AG04449 (cell line): Measurements from ENCODE around the gene GRM7.

Experiments used
- CTCF ChIA-PET: fragments of 350-600 bp; formaldehyde crosslinking; extraction: SDS; loops from one replicate; lab custom pipeline; 2021; ENCODE audit warnings: antibody characterized with exemption; lab: Yijun Ruan, JAX
- POLR2A ChIA-PET: fragments of 400-600, 350-600 bp; formaldehyde crosslinking; extraction: SDS; loops from one replicate; lab custom pipeline; 2020; ENCODE audit warnings: antibody characterized with exemption, inconsistent platforms; lab: Yijun Ruan, JAX
- DNase-seq: peaks from one replicate; pipeline ENCODE4 v3.0.0-alpha.2; 2010; ENCODE audit warnings: low read depth, low spot score
- H3K4me3 ChIP-seq: 2 replicates; pipeline ENCODE4 v1.5.1; 2011; ENCODE audit warnings: low read depth, mild to moderate bottlenecking, control low read depth, low read length
- TF ChIP-seq, protein P1 (sequence below): IDR thresholded peaks from one replicate; pipeline ENCODE4 v1.5.1; 2011; ENCODE audit warnings: mild to moderate bottlenecking, moderate library complexity, low read length, control low read depth, inconsistent platforms; ENCODE audit not compliant: insufficient read depth; ENCODE audit errors: missing control alignments

Gene GRM7

DNA sequence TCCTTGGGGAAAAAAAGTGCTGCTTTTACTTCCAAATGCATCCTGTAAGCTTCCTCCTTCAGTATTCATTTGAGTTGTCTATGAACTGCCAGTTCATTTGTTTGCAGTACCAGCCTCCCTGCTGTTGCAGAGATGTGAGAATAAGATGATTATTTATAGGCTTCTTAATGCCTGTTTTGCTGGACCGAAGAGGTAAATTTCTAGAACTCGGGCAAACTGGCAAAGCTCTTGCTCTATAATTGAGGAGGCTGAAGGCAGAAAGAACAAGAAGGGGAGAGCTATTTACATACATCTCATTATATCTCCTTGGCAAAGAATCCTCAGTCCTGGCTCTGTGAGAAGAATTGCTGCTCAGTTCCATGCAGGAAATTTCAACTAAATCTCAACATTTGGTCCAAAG, 790.4 kb downstream of the GRM7 start:
- CTCF ChIA-PET = no interaction called here
- POLR2A ChIA-PET = no interaction called here
- TF ChIP-seq, protein P1, sequence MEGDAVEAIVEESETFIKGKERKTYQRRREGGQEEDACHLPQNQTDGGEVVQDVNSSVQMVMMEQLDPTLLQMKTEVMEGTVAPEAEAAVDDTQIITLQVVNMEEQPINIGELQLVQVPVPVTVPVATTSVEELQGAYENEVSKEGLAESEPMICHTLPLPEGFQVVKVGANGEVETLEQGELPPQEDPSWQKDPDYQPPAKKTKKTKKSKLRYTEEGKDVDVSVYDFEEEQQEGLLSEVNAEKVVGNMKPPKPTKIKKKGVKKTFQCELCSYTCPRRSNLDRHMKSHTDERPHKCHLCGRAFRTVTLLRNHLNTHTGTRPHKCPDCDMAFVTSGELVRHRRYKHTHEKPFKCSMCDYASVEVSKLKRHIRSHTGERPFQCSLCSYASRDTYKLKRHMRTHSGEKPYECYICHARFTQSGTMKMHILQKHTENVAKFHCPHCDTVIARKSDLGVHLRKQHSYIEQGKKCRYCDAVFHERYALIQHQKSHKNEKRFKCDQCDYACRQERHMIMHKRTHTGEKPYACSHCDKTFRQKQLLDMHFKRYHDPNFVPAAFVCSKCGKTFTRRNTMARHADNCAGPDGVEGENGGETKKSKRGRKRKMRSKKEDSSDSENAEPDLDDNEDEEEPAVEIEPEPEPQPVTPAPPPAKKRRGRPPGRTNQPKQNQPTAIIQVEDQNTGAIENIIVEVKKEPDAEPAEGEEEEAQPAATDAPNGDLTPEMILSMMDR = no peak
- DNase-seq = no peak
- H3K4me3 ChIP-seq = no peak overlapping the region

DNA sequence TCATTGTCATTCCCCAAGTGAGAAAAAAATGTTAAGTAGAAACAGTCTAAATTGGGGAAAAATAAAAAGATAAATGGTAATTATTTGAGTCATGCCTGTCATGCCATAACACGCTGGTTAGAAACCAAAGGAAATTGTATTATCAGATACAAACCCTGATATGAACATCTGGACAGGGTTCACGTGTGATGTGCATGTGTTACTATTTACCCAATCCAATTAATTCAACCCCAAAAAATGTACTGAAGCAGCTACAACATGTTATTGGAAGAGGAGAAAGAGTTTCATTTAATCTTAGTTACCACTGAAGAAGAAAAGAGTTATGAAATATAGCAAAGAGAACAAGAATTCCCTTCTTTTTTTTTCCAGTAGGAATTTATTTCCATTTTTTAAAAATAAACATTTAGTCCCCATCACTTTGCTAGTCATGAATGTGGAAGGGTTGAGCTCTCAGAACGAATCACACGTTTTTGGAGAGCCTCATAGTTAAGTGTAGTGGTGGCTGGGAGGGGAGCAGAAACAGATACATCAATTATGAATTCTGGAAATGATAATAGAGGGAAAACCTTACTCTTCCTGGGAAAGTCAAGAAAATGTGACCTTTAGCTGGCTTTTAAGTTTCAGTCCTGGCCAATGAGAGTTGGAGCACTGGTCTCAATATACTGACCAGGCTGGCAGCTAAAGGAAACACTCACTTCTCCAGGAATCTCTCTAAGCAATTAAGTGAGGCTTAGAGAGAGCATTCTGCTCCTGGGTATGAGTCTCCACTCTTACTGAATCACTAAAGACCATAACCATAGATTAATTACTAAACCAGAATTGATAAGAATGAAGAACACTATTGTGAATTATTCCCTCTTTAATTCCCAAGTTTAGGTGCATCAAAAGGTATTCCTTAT, 796.5 kb downstream of the GRM7 start:
- DNase-seq = no peak
- ChIA-PET CTCF (no interaction called here), POLR2A (no interaction called here)
- no peak overlapping the region for H3K4me3 ChIP-seq
- TF ChIP-seq, protein P1 = no peak

DNA sequence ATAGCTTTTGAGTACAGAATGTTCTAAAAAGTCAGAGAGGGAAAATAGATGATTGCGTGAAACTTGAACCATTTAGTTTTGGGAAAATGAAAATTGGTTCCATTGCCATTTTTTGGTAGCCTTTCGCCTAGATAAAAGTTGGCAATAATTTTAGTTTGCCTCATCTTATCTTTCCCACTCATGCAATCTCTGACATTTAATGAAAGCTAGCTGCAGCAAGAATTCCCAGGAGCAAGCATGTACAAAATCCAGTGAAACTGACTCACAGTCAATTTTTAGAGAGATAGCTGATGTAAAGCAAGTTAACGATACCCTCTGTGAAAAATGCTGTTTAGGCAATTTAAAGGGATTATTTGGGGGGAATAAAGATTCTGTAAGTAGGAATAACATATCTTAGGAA, 797.4 kb downstream of the GRM7 start:
- no peak overlapping the region for H3K4me3 ChIP-seq
- no peak for DNase-seq
- ChIA-PET CTCF (no interaction called here), POLR2A (no interaction called here)
- TF ChIP-seq, protein P1 = no peak

DNA sequence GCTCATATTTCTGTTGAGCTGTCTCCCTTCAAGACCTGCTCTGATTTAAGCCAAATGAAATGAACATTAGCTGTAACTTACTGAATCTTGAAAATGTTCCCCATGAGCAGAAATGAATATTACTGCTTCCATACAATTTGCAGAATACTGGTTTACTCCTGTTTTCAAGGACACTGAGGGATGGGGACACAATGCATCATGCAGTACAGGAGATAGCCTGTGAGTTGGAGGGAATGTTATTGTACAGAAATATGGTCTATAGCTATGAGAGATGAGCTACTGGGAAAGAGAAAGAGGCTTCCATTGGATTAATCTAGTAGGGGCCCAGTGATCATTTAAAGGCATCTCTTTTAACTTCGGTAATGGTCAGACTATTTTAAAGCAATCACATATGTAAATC, 798.2 kb downstream of the GRM7 start:
- no peak overlapping the region for H3K4me3 ChIP-seq
- TF ChIP-seq, protein P1 = no peak
- ChIA-PET POLR2A (no interaction called here), CTCF (no interaction called here)
- DNase-seq = no peak

DNA sequence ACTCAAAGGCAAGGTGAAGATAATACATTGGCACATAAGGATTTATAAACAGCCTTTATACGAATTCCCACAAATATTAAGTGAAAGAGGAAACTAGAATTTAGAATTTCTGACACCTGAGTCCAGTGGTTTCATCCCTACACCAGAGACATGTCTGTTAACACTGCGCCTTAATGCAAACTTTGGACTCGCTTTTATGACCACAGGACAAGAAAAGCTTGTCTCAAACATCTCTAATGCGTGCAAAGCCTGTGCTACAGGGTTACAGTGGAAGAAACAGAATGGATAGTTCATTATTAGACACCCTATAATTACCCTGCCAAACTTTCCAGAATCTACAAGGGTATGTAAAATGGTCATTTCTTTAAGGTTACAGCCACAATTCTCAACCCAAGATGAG, 802.9 kb downstream of the GRM7 start:
- H3K4me3 ChIP-seq = no peak overlapping the region
- ChIA-PET CTCF (no interaction called here), POLR2A (no interaction called here)

DNA sequence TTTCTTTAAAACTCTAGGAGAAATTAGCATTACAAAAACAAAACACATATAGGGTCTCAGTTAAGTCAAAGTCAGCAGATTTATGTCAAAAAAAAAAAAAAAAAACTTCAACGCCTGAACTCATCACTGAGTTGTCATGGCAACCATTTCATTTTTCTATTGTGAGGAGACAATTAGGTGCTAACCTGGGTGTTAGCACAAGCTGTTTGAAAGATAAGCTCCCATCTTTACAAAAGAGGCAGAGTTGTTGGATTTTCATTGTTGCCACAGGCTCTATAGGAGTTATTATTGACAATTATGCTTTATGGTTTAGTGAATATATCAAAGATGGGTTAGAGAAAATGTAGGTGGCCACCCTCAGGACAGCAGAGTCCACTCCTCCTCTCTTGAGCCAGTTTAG, 806.9 kb downstream of the GRM7 start:
- DNase-seq = no peak
- TF ChIP-seq, protein P1 = no peak
- ChIA-PET CTCF (no interaction called here), POLR2A (no interaction called here)
- no peak overlapping the region for H3K4me3 ChIP-seq

More for the DNA sequence above, 802.9 kb downstream of the GRM7 start:
- TF ChIP-seq, protein P1 = no peak
- DNase-seq = no peak
